HG03045 (cell line): Measurements from ENCODE around the gene BTBD6.
"Not testable (repeated sequence)": the region's sequence is repeated elsewhere in the genome, so short reads cannot be mapped to it uniquely, and the experiment has no call there.

Experiments
- ATAC-seq: cut with Tn5 transposase; IDR thresholded peaks from one replicate; pipeline ENCODE4 v1.9.1; 2021; ENCODE audit warnings: mild to moderate bottlenecking, moderate library complexity; ENCODE audit not compliant: unreplicated experiment

BTBD6 gene

GRCh38 chr14:105267820-105268548 lies 19.7 kb downstream of the BTBD6 start:
- no peak for ATAC-seq

- no peak for ATAC-seq
These were observed 20.5 kb downstream of the BTBD6 start for GRCh38 chr14:105268736-105269354.

- ATAC-seq, result no peak
These were observed 21.1 kb downstream of the BTBD6 start for GRCh38 chr14:105269405-105269804.

GRCh38 chr14:105271224-105271890 lies 23.0 kb downstream of the BTBD6 start:
- ATAC-seq, result no peak

GRCh38 chr14:105272623-105273022 lies 24.3 kb downstream of the BTBD6 start:
- ATAC-seq, result no peak

GRCh38 chr14:105273062-105273461 lies 24.7 kb downstream of the BTBD6 start:
- no peak for ATAC-seq

- no peak for ATAC-seq
These were observed 26.3 kb downstream of the BTBD6 start for GRCh38 chr14:105274637-105275036.

GRCh38 chr14:105275267-105275946 lies 27.1 kb downstream of the BTBD6 start:
- no peak for ATAC-seq

GRCh38 chr14:105277448-105277847 lies 29.1 kb downstream of the BTBD6 start:
- ATAC-seq, result not testable (repeated sequence)

- no peak for ATAC-seq
These were observed 31.5 kb downstream of the BTBD6 start for GRCh38 chr14:105279642-105280361.

GRCh38 chr14:105280525-105280924 lies 32.2 kb downstream of the BTBD6 start:
- ATAC-seq, result no peak

- ATAC-seq, result no peak
These were observed 33.2 kb downstream of the BTBD6 start for GRCh38 chr14:105281371-105282097.

GRCh38 chr14:105282098-105282725 lies 33.9 kb downstream of the BTBD6 start:
- ATAC-seq, result no peak

GRCh38 chr14:105283028-105283427 lies 34.7 kb downstream of the BTBD6 start:
- ATAC-seq, result no peak

GRCh38 chr14:105283899-105284298 lies 35.6 kb downstream of the BTBD6 start:
- no peak for ATAC-seq

GRCh38 chr14:105285174-105285573 lies 36.8 kb downstream of the BTBD6 start:
- ATAC-seq, result no peak

- no peak for ATAC-seq
These were observed 38.4 kb downstream of the BTBD6 start for GRCh38 chr14:105286759-105287144.

GRCh38 chr14:105287249-105288102 lies 39.1 kb downstream of the BTBD6 start:
- ATAC-seq, result no peak

- ATAC-seq, result not testable (repeated sequence)
These were observed 40.6 kb downstream of the BTBD6 start for GRCh38 chr14:105288936-105289335.
